Fibroblast of peridontal ligament (primary cell): ENCODE measurements around the gene SBDS.

Experiments
- DNase-seq: peaks from one replicate; pipeline ENCODE4 v3.0.0-alpha.2; 2010; ENCODE audit errors: extremely low read depth

The SBDS gene

GRCh38 chr7:66937940-66938339, 57.4 kb downstream of the SBDS start:
- no peak for DNase-seq
